OCI-M2 (cell line): ENCODE results near the gene SC5D.

Experiments used
- DNase-seq: peaks from one replicate; lab custom pipeline; 2025; ENCODE audit not compliant: unreplicated experiment; lab: John Stamatoyannopoulos, UW

The SC5D gene, protein sequence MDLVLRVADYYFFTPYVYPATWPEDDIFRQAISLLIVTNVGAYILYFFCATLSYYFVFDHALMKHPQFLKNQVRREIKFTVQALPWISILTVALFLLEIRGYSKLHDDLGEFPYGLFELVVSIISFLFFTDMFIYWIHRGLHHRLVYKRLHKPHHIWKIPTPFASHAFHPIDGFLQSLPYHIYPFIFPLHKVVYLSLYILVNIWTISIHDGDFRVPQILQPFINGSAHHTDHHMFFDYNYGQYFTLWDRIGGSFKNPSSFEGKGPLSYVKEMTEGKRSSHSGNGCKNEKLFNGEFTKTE

DNA sequence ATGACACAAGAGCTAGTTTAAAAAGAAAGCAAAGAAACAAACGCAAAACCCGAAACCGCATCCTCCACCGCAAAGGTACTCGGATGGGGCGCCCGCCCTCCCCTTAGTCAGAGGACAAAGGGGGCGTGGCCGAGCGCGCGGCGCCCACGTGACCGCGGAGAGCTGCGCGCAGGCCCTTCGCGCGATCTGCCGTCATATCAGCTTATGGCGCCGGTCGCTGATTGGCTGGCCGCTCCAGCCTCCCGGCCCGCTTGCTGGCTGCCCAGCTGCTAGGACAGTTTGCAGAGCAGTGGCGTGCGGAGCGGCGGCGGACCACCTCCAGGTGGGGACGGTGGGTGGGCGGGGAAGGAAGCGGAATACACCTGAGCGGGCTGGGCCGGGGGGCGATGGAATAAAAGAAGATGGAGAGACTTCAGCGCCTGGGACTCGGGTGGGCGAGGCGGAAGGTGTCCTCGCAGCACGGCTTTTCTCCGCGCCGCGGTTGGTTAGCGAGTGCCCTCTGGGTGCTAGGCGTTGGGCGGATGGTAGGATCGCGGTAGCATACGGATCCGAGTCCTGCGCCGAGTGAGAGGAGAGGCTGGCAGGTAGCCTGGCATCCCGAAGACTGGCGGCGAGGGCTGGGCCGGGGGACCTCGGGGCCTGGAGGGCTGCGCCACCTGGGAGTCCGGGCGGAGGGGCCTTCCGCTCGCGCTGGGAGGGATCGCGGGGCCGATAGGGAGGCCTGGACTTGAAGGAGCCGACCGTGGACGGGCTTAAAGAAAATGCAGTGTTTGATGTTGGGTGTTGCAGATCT, at the start of gene SC5D:
Gene SC5D, plus strand, starts transcription at position 277 of the 793 bp plus-strand sequence. CDS start 10,605 bp downstream, outside the sequence.
- DNase-seq = peak; percentile 40

DNA sequence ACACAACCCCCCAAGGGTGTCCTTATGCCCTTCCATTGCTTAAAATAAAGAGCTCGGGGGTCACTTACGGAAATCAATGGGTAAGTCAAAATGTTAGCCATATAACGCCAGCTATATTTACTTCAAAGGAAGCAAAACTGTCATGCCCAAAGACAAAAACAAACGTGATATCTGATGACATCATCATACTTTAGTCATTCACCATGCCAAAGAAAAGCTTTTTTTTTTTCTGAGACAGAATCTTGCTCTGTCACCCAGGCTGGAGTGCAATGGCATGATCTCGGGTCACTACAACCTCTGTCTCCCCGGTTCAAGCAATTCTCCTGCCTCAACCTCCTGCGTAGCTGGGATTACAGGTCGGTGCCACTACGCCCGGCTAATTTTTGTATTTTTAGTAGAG, 47.7 kb upstream of the SC5D start:
- DNase-seq = no peak

DNA sequence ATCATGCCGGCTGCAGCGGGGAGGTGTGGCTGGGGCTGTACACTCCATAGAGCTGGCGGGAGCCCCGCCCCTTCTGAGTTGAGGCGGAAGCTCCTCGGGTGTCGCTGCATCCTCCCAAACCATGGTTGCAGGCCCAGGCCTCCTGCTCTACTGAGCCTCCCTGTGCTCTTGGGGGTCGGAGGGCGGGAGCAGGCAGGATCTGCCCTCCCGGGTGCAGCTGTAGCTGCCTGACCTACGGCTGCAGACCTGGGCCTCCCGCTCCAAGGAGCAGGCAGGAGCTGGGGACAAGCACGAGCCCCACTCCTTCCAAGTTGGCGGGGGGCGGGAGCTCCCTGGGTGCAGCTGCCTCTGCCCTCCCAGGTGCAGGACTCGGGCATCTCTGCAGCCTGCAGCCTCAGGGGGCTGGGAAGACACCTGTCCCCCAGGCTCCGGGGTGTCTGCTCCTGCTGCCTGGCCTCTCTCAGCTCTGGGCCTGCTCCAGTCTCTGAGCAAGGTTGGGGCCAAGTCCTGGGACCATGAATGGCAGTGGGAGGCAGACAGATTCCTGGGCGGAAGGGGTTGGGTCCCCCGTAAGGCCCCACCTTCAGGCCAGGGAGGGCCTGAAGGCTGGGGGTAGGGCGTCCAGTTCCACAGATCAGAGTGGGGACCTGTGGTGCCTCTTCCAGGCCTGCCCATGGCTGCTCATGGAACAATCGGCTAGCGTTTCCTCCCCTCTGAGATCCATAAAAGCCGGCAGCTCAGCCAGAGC, 46.4 kb upstream of the SC5D start:
- DNase-seq = no peak

DNA sequence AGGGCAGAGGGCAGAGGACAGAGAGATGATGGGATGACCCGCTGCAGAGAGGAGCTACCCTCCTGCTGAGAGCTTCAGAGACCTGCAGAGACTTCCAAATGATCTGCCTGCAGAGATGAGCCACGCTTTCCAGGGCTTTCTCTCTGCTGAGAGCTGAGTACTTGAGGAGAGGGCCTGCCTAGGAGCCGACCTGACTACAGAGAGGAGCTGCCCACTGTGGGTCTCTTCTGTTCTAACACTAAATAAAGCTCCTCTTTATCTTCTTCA, 45.9 kb upstream of the SC5D start:
- DNase-seq = no peak

DNA sequence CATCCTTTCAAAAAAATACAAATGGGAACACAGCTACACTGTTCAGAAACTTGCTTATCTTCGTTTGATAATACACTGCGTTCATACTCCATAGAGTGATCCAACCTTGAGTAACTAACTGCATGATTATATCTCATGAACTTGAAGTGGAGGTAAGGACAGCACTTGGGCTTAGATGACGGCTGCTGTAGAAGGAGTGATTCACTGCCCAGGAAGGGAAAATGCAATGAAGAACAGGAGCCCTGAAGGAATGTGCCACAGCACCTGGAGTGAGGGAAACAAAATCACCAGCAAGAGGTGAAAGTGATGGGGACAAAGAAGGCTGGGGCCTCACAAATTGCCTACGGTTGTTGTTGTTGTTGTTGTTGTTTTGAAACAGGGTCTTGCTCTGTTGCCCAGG, 44.1 kb upstream of the SC5D start:
- DNase-seq = no peak

DNA sequence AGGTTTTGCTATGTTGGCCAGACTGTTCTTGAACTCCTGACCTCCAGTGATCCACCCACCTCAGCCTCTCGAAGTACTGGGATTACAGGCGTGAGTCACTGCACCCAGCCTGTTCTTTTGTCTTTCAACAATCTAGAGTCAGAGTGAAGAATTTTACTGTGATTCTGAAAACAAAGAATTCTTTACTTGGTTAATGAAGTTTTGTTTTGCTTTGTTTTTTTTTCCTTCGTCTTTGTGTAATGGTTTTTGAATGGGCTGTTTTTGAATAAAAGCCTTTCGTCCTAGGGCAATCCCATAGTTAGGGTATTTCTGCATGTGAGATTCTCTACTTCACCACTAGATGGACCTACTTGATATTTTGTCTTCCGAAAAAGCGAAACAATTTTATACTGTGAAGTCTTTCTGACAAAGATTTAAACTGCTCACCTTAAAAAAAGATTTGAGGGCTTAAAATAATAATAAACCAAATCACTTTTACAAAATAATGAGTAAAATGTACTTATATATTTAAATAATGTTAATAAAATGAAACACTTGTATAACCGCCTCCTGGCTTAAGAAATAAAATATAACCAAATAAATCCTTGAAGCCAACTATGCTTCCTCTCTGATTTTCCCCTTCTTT, 43.4 kb upstream of the SC5D start:
- DNase-seq = no peak

DNA sequence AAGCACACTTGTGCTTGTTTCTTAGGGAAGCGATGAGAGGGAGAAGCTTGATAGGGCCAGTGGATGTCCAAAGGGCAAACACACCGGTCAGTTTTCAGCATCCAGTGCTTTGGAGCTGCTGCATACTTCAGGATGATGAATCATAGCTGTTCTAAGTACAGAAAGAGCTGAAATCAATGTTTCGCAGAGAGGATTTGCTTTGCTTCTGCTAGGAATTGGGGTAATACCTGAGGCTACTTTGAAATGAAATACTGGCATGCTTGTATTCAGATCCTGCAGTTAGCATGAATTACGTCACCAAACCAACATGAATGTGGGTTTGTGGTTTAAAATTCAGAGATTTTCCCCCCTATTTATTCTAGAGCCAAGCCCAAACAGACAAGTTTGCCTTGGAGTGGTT, 41.7 kb upstream of the SC5D start:
- no peak for DNase-seq

DNA sequence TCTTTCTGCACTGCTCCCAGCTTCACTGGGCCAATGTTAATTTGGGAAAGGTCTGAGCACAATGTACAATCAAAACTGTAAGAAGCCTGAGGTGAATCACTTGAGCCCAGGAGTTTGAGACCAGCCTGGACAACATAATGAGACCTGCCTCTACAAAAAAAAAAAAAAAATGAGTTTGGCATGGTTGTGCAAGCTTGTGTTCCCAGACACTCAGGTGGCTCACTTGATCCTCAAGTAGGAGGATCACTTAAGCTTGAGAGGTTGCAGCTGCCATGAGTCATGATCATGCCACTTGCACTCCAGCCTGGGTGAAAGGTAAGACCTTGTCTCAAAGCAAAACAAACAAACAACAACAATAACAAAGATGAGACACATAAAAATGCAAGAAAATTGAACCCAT, 38.6 kb upstream of the SC5D start:
- DNase-seq = no peak

DNA sequence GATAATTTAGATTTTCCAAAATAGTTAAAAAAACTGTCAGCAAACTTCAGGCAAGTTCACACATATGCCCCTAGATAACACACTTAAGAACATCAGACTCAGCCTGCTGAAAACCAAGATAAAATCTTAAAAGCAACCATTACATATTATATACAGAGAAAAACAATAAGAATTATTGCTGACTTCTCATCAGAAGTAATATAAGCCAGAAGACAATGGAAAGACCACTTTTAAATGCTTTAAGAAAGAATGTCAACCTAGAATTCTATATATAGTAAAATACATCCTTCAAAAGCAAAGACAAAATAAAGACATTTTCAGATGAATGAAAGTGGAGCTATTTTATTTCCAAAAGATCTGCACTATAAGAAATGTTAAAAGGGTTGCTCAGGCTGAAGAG, 37.8 kb upstream of the SC5D start:
- DNase-seq = no peak

DNA sequence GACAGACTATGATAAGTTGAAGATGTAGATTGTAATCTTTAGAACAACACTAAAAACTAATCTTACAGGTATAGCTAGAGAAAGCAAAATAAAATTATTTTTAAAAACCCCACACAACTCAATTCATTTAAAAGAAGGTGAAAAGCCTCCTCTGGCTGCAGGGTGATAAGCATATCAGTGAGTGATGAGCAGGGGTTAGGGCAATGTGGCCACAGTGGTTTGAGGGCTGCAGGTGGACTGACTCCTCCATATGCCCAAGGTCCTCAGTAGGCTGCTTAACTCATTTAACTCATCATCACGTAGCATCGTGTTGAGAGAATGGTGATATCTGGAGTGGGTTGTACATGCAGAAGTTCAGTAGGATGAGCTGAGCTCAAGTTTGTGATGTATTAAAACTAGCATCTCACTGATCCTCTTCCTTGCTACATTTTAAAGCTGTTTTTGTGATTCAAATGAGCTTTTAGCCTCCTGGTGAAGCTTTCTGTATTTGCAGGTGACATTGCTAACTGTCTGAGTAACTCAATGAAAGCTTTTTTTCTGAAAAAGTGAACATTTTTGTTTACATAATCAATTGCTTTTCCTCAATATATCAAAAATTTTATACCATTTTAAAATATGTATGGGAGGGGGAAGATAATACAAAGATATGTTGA, 37.0 kb upstream of the SC5D start:
- no peak for DNase-seq

DNA sequence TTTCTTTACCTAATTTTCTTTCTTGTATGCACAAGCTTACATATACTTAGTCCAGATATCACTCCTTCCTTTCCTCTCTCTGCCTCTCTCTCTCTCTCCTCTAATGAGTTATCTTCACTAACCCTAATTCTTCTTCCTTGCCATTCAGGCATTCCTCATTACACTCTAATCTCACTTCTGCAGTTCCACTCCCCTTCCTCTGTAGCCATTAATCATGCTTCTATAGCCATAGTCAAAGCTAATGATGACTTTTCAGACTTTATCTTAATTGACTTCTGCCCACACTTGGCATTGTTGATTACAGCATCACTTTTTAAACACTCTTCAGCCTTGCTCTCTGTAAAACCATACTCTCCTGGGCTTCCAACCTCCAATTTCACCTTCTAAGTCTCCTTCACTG, 35.3 kb upstream of the SC5D start:
- DNase-seq = no peak

DNA sequence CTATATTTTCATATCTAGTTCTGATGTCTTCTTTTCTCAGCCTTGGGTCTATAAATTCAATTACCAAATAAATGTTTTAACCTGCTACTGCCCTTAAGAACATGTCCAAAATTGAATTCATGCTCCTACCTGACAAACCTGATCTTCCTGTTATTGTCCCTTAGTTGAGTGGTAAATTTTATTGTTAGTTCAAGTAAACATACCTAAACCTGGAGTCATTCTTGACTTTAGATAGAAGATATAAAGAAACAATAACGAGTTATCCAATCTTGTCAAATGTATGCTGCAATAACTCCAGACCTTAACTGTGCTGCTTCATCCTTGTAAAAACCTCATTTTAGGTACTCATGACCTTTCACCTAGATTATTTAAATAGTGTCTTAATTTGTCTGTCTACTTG, 34.6 kb upstream of the SC5D start:
- DNase-seq = no peak

DNA sequence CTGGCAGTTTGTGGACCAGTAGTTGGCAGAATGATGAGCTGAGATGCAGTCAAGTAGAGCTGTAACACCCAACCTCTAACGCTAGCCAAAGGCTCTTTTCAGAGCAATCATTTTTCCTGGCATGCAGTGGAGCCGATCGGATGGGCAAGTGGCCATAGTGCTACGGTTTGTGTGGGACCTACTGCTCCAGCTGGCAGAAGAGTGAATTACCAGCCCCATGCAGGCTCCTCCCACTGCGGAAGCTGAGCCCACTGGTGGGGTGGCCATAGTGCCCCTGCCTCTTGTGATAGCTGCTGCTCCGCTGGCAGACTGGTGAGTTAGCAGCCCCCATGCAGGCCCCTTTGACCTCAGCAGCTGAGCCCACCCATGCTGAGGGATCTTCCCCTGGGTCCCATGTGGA, 27.0 kb upstream of the SC5D start:
- DNase-seq = no peak

DNA sequence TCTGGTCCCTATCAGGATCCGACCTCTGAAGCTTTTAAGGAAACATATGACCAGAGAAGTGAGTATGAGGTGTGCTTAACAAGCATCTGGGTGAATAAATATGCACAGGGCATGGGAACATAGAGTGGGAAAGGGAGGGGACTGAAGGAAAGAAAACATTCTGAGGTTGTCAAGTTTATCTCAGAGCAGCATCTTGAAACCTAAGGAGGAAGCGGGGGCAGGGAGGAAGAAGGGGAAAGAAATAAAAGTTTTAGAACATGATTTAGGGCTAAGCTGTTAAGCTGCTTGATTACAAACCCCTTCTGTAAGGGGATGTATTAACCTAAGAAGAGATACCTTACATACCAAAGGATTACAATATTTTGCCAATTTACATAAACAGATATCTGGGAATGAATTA, 24.0 kb upstream of the SC5D start:
- no peak for DNase-seq

DNA sequence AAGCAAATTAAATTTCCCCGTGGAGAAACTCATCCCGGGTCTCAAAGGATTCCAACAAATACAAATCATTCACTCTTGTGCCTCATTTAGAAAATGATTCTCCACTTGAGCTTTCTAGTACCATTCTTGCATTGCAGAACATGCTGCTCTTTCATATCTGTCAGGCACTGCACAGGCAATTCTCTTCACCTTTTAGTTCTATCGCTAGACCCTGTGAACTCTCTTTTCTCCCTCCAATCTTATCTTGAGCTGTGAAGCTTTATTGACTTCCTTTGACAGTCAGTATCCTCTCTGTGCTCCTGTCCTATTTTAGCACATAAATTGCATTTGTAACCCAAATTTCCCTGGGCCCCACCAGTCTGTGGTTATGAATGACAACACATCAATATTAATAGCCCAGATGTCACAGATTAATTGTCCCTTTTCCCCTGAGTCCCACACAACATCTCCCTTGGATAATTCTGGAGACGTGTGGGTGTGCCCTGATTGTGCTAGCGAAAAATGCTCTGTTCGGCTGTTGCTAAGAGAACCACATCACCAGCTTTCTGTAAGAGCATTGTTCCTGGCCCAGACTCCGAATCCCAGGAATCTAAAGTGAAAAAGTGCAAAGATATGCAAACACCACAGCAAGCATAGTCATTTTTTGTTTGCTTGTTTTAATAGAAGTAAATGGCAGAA, 22.4 kb upstream of the SC5D start:
- no peak for DNase-seq

DNA sequence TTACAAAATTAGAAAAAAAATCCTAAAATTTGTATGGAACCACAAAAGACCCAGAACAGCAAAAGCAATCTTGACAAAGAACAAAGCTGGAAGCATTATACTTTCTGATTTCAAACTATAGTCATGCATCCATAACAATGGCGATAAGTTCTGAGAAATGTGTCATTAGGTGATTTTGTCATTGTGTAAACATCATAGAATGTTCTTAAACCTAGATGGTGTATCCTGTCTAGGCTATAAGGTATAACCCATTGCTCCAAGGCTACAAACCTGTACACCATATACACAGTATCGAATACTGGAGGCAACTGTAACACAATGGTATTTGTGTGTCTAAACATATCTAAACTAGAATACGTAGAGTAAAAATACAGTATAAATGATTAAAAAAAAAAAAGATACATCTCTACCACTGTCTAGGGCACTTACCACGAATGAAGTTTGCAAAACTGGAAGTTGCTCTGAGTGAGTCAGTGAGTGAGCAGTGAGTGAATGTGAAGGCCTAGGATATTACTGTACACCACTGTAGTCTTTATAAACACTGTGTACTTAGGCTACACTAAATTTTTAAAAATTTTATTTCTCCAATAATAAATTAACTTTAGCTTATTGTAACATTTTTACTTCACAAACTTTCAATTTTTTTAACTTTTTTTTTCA, 18.1 kb upstream of the SC5D start:
- no peak for DNase-seq

DNA sequence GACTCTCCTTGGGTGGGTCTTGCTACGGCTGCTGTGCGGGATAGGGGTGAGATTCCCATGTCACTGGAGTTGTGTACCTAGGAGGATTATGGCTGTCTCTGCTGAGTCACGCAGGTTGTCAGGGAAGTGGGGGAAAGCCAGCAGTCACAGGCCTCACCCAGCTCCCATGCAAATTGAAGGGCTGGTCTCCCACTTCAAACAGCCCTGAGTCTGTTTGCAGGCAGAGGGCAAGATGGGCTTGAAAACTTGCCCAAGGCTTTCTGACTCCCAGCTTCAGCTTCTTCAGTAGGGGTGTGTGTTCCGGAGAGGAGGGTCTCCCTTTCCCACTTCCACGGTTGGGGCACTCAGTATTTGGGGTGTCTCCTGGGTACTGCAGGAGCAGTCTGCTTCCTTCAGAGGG, 10.9 kb upstream of the SC5D start:
- no peak for DNase-seq

DNA sequence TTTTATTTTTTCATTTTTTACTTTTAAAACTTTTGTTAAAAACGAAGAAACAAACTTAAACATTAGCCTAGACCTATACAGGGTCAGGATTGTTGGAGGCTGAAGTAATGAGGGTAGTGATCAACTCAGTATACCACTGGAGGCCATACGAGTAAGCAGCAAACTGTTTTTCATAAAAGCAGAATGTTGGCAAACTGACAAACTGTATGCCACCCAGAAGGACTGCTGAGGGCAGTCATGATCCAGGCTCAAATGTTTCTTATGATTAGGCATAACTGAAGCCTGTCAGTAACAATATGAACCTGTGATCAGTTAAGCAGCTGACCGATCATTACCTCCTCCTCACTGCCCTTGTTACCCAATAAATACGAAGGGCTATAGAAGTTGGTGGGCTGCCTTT, 10.2 kb upstream of the SC5D start:
- DNase-seq = no peak

DNA sequence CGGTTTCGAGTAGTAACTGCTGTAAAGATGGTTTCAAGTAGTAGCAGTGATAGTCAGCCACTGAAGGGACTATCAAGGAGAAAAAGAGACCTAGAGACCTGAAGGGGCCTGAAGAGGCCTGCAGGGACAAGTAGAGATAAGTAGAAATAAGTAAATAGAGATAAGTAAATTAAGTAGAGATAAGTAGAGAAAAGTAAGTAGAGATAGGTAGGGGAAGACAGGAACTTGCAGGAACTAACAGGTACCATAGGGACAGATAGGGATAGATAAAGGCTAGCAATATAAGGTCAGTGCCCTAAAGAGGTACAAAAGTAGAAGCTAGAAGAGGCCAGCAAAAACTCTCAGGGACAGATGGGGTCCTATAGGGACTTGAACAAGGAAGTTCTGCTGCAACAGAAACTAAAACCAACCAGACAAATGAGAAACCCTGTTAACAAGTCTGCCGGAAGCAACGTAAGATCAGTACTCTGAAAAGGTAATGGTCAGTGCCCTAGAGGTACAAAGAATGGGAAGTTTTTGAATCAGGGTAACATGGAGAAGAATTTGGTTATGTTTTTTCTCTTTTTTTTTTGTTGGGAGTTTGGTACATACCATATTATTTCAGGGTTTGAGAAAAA, 9.6 kb upstream of the SC5D start:
- DNase-seq = no peak

DNA sequence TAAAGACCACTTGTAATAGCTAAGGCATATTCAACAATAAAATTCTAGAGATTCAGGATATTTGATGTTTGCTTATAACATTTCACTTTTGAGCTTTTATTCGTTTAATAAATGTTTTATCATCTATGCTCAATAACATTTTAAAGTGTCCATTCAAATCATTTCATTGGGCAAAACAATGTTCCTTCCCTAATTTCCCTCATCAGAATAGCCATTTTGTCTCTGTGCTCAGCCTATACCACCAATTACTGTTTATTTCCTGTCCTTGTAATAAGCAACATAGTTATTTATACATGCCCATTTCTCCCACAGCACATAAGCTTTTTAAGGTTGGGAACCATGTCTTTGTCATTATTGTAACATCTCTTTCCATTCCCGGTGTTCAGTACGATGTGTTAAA, 1.3 kb upstream of the SC5D start:
- no peak for DNase-seq
